NCI-H187 (cell line): ENCODE data around the gene ATL3.
"Not testable (repeated sequence)": the region's sequence is repeated elsewhere in the genome, so short reads cannot be mapped to it uniquely, and the experiment has no call there.

Experiments used
- DNase-seq, 2 experiments: peaks; one replicate each; lab custom pipeline; 2025; lab: John Stamatoyannopoulos, UW

ATL3 gene

GRCh38 chr11:63671322-63672155 lies at the start of gene ATL3:
Gene ATL3 (minus strand): TSS chr11:63671376. CDS start chr11:63671335, 41 bp downstream.
- peak; percentile 85 to 91 for DNase-seq

- DNase-seq: no peak
Measured at GRCh38 chr11:63720611-63721010, 49.4 kb upstream of the ATL3 start.

GRCh38 chr11:63719987-63720386 lies 48.8 kb upstream of the ATL3 start:
- no peak for DNase-seq

GRCh38 chr11:63719001-63719400 lies 47.8 kb upstream of the ATL3 start:
- DNase-seq: no peak

- DNase-seq: no peak
Measured at GRCh38 chr11:63716046-63716445, 44.9 kb upstream of the ATL3 start.

- DNase-seq: no peak
Measured at GRCh38 chr11:63713766-63714165, 42.6 kb upstream of the ATL3 start.

- no peak for DNase-seq
Measured at GRCh38 chr11:63711838-63712237, 40.7 kb upstream of the ATL3 start.

- DNase-seq: no peak
Measured at GRCh38 chr11:63710476-63711217, 39.5 kb upstream of the ATL3 start.

- no peak for DNase-seq
Measured at GRCh38 chr11:63709336-63709884, 38.2 kb upstream of the ATL3 start.

- DNase-seq: no peak
Measured at GRCh38 chr11:63708764-63709163, 37.6 kb upstream of the ATL3 start.

- DNase-seq: no peak
Measured at GRCh38 chr11:63705526-63705925, 34.4 kb upstream of the ATL3 start.

- DNase-seq: no peak
Measured at GRCh38 chr11:63699896-63700295, 28.7 kb upstream of the ATL3 start.

- no peak for DNase-seq
Measured at GRCh38 chr11:63698976-63699733, 28.0 kb upstream of the ATL3 start.

GRCh38 chr11:63694596-63694995 lies 23.4 kb upstream of the ATL3 start:
- DNase-seq: no peak

- no peak for DNase-seq
Measured at GRCh38 chr11:63687845-63688244, 16.7 kb upstream of the ATL3 start.

GRCh38 chr11:63686926-63687325 lies 15.8 kb upstream of the ATL3 start:
- no peak for DNase-seq

- not testable (repeated sequence) for DNase-seq
Measured at GRCh38 chr11:63685158-63685721, 14.1 kb upstream of the ATL3 start.

- DNase-seq: no peak
Measured at GRCh38 chr11:63683133-63683991, 12.2 kb upstream of the ATL3 start.

- DNase-seq: peak; percentile 8 to 54
Measured at GRCh38 chr11:63682066-63683021, 11.2 kb upstream of the ATL3 start.
